ENCODE data around the gene UBE4B. TPM values are rescaled to one million over a fixed set of nuclear protein-coding genes. Genes with fewer than 3 reads are reported as not detected.
"Not testable (repeated sequence)": the region's sequence is repeated elsewhere in the genome, so short reads cannot be mapped to it uniquely, and the experiment has no call there.

The UBE4B gene
- total RNA-seq, 1 experiment from 2014 or later: 31.2 TPM

DNA sequence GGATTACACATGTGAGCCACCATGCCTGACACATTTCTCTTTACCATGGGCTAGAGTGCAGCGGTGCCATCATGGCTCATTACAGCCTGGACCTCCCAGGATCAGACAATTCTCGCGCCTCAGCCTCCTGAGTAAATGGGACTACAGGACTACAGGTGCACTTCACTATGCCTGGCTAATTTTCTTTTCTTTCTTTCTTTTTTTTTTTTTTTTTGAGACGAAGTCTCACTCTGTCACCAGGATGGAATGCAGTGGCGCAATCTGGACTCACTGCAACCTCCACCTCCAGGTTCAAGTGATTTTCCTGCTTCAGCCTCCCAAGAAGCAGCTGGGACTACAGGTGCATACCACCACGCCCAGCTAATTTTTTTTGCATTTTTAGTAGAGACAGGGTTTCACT lies 162.8 kb downstream of the UBE4B start:
- peak; percentile 77 for DNase-seq (ENCODE audit: unreplicated experiment)
- Mint-ChIP-seq H3K4me1 (ENCODE audit: insufficient read depth, unreplicated experiment) (no peaks in the 10 kb centered on the region), H3K27ac (ENCODE audit: low read depth, unreplicated experiment) (no peak overlapping the region), H3K4me3 (ENCODE audit: unreplicated experiment) (no peak overlapping the region), H3K9me3 (ENCODE audit: unreplicated experiment) (no peaks in the 10 kb centered on the region), H3K27me3 (ENCODE audit: insufficient read depth, unreplicated experiment) (peaks cover 8% of the 10 kb centered on the region), H3K36me3 (ENCODE audit: insufficient read depth, unreplicated experiment) (no peaks in the 10 kb centered on the region)
- POLR2A ChIA-PET: interaction anchor here (0.9 to 1.0 kb wide), 2 partner anchors 14 to 17 kb away, joined by 3 read pairs; no protein-coding TSS in a partner anchor
- no TSS peak for BruUV-seq (replicated peaks)
- CTCF ChIA-PET: interaction anchor here (0.6 kb wide), 1 partner anchor 170 kb away, joined by 3 read pairs; no protein-coding TSS in a partner anchor
- TF ChIP-seq, protein P1, sequence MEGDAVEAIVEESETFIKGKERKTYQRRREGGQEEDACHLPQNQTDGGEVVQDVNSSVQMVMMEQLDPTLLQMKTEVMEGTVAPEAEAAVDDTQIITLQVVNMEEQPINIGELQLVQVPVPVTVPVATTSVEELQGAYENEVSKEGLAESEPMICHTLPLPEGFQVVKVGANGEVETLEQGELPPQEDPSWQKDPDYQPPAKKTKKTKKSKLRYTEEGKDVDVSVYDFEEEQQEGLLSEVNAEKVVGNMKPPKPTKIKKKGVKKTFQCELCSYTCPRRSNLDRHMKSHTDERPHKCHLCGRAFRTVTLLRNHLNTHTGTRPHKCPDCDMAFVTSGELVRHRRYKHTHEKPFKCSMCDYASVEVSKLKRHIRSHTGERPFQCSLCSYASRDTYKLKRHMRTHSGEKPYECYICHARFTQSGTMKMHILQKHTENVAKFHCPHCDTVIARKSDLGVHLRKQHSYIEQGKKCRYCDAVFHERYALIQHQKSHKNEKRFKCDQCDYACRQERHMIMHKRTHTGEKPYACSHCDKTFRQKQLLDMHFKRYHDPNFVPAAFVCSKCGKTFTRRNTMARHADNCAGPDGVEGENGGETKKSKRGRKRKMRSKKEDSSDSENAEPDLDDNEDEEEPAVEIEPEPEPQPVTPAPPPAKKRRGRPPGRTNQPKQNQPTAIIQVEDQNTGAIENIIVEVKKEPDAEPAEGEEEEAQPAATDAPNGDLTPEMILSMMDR (IDR thresholded peaks at IDR 0.05; ENCODE audit: unreplicated experiment): no peak
- intact Hi-C loops (cut with micrococcal nuclease): no loop called here

DNA sequence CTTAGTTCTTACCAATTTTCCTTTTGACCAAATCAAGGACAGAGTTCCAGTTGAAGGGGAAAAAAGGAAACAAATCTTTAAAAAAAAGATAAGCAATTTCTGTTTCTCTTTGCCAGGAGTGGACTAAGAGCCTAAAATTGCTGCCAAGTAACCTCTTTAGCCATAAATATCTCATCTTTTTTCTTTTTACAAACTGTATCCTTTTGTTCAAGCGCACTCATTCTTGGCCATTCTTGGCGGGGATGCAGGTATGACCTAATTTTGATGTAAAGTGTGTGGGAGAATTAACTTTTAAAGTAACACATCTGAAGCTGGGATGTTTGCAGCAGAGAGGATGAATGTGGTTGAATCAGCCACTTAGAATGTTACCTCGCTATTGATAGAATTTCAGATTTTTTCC lies 164.2 kb downstream of the UBE4B start:
- Mint-ChIP-seq H3K4me1 (ENCODE audit: insufficient read depth, unreplicated experiment) (no peaks in the 10 kb centered on the region), H3K4me3 (ENCODE audit: unreplicated experiment) (no peak overlapping the region), H3K27ac (ENCODE audit: low read depth, unreplicated experiment) (no peak overlapping the region), H3K27me3 (ENCODE audit: insufficient read depth, unreplicated experiment) (peaks cover 8% of the 10 kb centered on the region), H3K9me3 (ENCODE audit: unreplicated experiment) (no peaks in the 10 kb centered on the region), H3K36me3 (ENCODE audit: insufficient read depth, unreplicated experiment) (no peaks in the 10 kb centered on the region)
- no TSS peak for BruUV-seq (replicated peaks)
- TF ChIP-seq, protein P1 (IDR thresholded peaks at IDR 0.05; ENCODE audit: unreplicated experiment): no peak
- intact Hi-C loops (cut with micrococcal nuclease): no loop called here
- CTCF ChIA-PET: interaction anchor here (0.6 kb wide), 1 partner anchor 55 kb away, joined by 4 read pairs; no protein-coding TSS in a partner anchor
- no peak for DNase-seq (ENCODE audit: unreplicated experiment)
- POLR2A ChIA-PET: interaction anchor here (0.6 kb wide), 1 partner anchor 755 kb away, joined by 4 read pairs; no protein-coding TSS in a partner anchor

DNA sequence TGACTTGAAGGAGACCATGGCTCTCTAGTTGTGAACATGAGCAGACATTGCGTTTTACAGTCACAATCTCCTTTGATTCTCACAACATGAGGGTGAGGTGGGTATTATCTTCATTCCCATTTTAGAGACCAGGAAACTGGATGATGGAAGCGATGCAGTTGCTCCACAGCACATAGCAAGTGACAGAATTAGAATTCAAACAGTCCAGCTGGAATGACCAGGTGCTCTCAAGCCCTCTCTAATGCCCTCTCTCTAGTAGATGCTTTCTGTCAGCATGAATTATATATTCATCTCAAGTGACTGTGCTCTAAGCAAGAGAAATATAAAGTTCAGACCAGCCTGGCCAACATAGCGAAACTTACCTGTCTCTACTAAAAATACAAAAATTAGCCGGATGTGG lies 167.9 kb downstream of the UBE4B start:
- Mint-ChIP-seq H3K9me3 (ENCODE audit: unreplicated experiment) (no peaks in the 10 kb centered on the region), H3K27me3 (ENCODE audit: insufficient read depth, unreplicated experiment) (no peaks in the 10 kb centered on the region), H3K4me3 (ENCODE audit: unreplicated experiment) (no peak overlapping the region), H3K4me1 (ENCODE audit: insufficient read depth, unreplicated experiment) (no peaks in the 10 kb centered on the region), H3K36me3 (ENCODE audit: insufficient read depth, unreplicated experiment) (no peaks in the 10 kb centered on the region), H3K27ac (ENCODE audit: low read depth, unreplicated experiment) (no peak overlapping the region)
- intact Hi-C loops (cut with micrococcal nuclease): no loop called here
- TF ChIP-seq, protein P1 (IDR thresholded peaks at IDR 0.05; ENCODE audit: unreplicated experiment): no peak
- DNase-seq (ENCODE audit: unreplicated experiment): no peak
- BruUV-seq (replicated peaks): no TSS peak
- CTCF ChIA-PET: interaction anchor here (0.6 to 1.4 kb wide), 4 partner anchors 9 to 416 kb away, joined by 3 to 7 read pairs (median 5); no protein-coding TSS in a partner anchor
- POLR2A ChIA-PET: interaction anchor here (1.4 kb wide), 1 partner anchor 9 kb away, joined by 8 read pairs; the partner anchor contains the start of gene KIF1B

DNA sequence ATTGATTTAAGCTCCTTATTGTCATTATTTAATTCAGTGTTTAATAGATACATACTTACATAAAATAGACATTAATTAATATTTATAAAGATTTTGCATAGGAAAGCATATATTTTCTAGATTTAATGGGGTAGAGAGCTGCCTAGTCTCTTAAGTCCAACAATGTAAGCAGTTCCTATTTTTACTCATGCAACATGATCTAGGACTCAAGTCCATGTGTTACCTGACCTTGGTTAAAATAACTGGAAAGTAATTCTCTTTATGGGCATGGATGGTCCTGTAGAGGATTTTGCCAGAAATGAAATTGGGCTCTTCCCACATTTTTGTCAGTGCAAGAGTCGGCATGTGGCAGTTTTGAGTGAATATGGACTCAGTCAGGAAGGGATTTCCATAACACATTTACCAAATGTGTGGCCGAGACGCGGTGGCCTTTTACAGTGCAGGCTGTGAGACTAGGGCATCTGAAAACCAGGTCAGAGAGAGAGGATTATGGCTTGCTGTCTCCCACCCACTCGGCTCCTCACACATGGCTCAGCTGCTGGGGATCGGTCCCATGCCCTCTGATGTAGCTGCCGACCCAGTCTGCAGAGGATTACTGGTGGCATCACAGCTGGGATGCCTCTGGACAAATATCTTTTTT lies 171.4 kb downstream of the UBE4B start:
- Mint-ChIP-seq H3K27me3 (ENCODE audit: insufficient read depth, unreplicated experiment) (no peaks in the 10 kb centered on the region), H3K9me3 (ENCODE audit: unreplicated experiment) (no peaks in the 10 kb centered on the region), H3K27ac (ENCODE audit: low read depth, unreplicated experiment) (no peak overlapping the region), H3K4me1 (ENCODE audit: insufficient read depth, unreplicated experiment) (no peaks in the 10 kb centered on the region), H3K4me3 (ENCODE audit: unreplicated experiment) (no peak overlapping the region), H3K36me3 (ENCODE audit: insufficient read depth, unreplicated experiment) (no peaks in the 10 kb centered on the region)
- no peak for DNase-seq (ENCODE audit: unreplicated experiment)
- intact Hi-C loops (cut with micrococcal nuclease): no loop called here
- CTCF ChIA-PET: no interaction called here
- TF ChIP-seq, protein P1 (IDR thresholded peaks at IDR 0.05; ENCODE audit: unreplicated experiment): no peak
- BruUV-seq (replicated peaks): no TSS peak
- POLR2A ChIA-PET: interaction anchor here (0.7 to 0.8 kb wide), 2 partner anchors 11 to 425 kb away, joined by 3 read pairs; no protein-coding TSS in a partner anchor

DNA sequence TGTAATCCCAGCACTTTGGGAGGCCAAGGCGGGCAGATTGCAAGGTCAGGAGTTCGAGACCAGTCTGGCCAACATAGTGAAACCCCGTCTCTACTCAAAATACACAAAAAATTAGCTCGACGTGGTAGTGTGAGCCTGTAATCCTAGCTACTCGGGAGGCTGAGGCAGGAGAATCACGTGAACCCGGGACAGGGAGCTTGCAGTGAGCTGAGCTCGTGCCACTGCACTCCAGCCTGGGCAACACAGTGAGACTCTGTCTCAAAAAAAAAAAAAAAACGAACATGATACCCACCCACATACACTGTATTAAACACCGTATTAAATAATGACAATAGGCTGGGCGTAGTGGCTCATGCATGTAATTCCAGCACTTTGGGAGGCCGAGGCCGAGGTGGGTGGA lies 172.4 kb downstream of the UBE4B start:
- intact Hi-C loops (cut with micrococcal nuclease); H3K36me3 Mint-ChIP-seq (ENCODE audit: insufficient read depth, unreplicated experiment); POLR2A ChIA-PET; H3K27me3 Mint-ChIP-seq (ENCODE audit: insufficient read depth, unreplicated experiment); H3K9me3 Mint-ChIP-seq (ENCODE audit: unreplicated experiment); H3K27ac Mint-ChIP-seq (ENCODE audit: low read depth, unreplicated experiment); H3K4me3 Mint-ChIP-seq (ENCODE audit: unreplicated experiment); DNase-seq (ENCODE audit: unreplicated experiment); BruUV-seq (replicated peaks); H3K4me1 Mint-ChIP-seq (ENCODE audit: insufficient read depth, unreplicated experiment): not testable (repeated sequence)
- CTCF ChIA-PET: interaction anchor here (0.7 kb wide), 1 partner anchor 104 kb away, joined by 4 read pairs; no protein-coding TSS in a partner anchor

Measured in MCF 10A (cell line).